HG03280 (cell line): ENCODE measurements around the gene PTPRF.

Experiments
- ATAC-seq: cut with Tn5 transposase; IDR thresholded peaks from one replicate; pipeline ENCODE4 v1.9.1; 2021; ENCODE audit warnings: mild to moderate bottlenecking, moderate library complexity; ENCODE audit not compliant: unreplicated experiment

Gene PTPRF

DNA sequence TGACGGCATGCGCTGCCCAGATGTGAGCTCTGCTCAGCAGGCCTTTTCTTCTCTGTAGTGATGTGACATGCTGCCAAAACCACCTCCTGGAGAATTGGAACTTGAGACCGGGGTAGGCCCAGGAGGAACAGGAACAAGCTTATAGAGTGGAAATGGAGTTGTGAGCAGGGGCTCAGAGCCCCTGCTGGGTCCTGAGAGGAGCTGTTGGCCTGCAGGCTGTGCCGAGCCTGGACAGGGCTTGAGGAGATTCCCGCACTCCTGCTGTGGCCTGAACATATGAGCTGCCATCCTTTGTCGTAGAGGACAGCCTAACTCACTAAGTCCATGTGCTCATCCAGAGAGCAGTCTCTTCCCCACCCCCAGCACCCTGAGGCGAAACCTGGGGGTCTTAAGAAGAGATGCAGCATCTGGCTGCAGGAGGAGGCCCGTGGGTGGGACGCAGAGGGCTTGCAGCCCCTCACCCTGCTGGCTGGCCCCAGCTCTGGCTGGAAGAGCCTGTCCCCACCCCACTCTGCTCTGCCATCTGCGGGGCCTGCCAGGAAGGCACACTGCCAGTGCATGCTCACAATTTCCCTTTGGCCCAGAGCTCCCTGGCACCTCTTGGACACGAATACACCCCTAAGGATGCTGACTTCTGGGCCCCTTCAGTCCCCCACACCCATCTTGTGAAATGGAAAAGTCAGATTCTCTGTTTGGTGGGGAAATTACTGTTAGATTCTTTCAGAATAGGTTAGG lies 42.5 kb downstream of the PTPRF start:
- no peak for ATAC-seq

DNA sequence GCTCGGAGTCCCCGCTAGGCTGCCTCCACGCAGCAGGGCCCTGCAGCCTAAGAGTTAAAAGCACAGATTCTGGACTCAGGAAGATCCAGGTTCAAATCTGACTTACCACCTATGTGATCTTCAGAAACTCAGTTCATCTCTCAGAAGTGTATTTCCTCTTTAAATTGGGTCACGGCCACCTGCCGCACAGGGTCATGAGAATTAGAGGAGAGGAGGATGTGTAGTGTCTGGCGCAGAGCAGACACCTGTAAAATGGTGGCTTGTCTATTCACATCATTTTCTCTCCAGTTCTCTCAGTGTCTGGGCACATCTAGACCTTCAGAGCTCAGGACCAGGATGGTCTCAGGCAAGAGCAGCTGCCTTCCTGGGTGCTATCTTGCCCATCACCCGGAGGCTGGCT lies 45.8 kb downstream of the PTPRF start:
- ATAC-seq: no peak

DNA sequence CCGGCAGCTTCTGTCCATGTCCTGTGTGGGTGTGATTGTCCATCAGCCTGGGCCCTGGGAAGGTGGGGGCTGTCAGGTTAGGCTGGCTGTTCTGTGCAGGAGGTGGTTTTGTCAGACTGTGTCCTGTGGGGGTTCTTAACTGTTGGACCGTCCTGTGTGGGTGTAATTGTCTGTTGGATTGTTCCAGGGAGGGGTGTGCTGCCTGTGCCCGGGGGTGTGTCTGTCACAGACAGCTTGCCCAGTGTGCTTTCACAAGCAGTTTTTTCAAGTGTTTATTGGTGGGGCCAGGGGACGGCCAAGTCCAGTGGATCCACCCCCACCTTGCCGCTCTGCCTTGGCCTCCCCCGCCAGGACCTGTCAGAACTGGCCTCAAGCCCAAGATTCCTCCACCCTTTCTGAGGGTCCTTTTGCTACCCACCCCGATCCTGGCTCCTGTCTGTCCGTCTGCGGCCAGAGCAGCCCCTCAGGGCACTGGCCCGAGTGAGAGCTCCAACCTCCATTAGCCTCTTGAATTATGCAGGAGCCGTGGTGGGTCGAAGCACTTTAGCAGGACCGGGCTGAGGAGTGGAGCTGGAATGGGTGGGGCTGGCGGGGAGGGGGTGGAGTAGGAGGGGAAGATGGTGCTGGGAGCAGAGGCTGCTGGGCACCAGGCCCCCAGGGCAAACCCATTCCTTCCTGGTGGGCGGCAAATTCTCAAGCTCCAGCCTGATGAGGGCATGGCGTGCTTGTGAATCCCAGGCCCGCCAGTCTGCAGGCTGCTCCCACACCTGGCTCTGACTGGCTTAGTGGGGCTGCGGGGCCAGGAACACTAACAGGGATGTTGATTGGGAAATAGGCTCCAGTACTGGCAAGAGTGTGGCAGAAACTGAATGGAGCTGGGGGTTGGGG lies 47.2 kb downstream of the PTPRF start:
- no peak for ATAC-seq

DNA sequence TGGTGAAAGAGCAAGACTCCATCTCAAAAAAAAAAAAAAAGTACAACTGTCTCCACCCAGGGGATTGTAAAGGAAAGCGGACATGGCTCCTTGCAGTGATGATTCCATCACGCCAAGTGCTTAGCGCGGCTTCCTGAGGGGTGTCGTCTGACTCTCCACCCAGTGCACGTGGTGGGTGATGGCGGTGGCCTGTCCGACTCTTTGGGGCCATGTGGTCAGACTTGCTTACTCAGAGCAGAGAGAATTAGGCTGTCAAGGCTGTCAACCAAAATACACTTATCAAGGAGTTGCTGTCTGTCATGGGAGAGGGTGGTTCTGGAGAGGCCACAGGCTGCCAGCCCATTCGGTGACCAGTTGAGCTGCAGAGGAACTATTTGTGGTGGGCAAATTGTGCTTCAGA lies 49.4 kb downstream of the PTPRF start:
- no peak for ATAC-seq

DNA sequence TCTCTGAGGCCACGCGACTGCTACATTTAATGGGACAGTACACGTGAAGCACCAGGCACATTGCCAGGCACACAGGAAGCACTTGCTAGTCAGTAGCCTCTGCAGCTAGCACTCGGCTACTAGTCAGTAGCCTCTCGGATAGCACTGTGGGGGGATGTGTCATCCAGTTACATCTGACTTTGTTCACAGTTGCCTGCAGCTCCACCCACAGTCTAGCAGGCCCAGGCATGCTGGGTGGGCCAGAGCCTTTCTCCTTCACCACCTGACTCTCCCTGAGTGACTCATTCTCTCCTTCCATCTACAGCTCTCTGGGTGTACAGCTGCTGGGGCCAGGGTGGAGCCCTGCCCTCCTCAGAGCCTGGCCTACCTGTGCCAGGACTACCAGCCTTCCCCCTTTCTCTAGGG lies 51.5 kb downstream of the PTPRF start:
- peak; percentile 65 for ATAC-seq

DNA sequence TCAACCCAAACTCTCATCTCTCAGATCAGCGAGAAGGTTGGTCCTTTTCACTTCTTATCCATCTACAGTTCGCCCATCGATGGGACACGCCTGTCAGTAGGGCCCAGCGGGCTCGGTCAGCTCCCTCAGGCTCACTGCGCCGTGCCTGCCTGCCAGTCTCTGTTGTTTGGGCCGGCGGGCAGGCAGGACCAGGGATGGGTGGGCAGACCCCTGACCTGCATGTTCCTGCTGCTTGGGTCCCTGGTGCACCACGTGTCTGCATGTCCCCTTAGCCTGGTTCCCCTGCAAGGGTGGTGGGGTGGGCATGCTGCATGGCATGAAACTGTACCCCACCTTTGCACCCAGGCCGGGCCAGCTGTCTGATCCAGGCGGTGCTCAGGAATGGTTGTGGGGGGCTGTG lies 52.4 kb downstream of the PTPRF start:
- ATAC-seq: no peak

DNA sequence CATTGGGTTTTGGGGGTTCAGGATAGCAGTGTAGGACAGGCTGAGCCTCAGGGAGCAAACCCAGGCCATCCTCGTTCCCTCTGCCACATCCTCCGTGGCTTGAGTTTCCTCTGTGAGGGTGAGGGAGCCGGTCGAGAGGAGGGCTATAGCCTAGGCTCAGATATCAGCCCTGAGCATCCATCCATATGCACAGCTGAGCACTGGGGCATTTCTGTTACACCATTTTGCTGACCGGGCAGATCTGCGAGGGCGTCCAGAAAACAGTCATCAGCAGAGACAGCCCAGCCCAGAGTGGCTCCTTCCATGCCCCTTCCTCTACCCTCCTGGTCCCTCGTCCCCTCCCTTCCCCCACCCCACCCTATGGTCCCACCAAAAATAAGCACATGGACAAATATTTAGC lies 53.5 kb downstream of the PTPRF start:
- ATAC-seq: no peak

DNA sequence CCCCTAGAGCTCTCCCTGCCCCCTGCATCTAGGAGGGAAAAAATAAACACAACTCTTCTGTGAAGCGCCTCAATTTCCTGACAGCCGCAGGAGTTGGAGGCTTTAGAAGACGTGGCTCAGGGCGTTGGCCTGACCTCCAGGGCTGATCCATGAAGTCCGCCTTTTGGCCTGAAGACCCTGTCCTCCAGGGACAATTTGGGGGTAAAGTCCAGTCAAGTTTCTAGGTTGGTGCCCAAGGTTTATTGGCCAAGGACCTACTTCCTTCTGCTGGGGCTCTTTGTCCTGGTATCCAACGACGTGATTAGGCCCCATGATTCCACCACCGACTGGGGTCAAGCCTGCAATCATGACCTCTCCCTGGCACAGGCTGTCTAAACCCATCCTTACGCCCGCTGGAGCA lies 54.9 kb downstream of the PTPRF start:
- no peak for ATAC-seq

DNA sequence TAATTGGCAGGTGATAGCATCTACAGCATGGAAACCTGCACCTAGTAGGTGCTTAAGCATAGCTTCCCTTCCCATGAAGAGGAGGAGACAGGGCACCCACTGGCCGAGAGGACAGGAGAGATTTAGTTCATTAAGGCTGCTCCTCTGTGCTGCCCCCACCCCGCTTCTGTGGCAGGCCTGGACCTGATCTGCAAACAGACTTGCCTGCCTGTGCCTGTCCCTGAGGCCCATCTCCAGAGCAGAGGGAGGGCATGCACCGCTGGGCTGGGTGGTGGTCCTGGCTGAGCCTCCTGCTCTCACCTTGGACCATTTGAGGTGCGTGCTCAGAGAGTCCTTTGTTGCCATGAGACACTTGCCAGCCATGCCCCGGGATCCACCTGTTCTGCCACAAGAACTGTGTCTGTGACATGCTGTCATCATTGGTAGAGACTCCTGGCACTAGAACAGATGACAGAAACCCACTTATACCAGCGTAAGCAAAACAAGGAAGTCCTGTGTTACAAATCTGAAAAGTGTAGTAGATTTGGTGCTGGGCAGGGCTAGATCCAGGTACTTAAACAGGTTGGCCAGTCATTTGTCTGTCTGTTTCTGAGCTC lies 55.6 kb downstream of the PTPRF start:
- ATAC-seq: no peak

DNA sequence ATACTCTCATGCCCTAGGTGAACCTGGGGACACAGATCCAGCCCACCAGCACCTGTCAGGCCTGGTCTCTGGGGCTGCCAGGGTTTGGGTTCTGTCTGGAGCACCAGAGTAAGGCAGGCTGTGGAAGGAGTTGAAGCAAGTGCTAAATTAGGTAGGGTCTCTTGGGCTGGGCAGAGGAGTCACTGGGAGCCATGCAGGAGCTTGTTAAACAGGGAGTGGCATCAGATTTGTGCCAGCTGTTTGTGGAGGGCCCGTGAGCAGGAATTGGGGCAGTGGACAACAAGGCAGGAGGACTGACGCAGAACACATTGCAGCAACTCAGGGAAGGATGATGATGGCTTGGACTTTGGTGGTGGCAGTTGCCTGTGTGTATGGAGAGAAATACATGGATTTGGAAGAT lies 56.3 kb downstream of the PTPRF start:
- ATAC-seq: no peak

DNA sequence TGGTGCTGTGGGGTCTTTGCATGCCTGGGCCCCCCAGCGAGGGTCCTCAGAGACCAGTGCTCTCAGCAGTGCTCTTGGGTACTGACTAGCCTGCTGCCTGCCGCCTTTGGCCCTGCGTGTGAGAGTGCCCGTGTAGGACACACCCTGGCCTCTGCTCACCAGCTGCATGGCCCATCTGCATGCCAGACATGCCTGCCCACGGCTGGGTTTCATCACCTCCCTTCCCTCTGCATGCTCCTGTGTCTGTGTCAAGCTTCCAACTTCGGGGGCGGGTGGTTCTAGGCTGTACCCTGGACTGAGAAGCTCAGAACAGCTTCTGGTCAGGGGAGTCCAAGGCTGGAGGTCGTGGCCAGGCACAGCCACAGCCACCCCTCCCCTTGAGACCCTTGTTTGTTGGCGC lies 56.9 kb downstream of the PTPRF start:
- no peak for ATAC-seq

DNA sequence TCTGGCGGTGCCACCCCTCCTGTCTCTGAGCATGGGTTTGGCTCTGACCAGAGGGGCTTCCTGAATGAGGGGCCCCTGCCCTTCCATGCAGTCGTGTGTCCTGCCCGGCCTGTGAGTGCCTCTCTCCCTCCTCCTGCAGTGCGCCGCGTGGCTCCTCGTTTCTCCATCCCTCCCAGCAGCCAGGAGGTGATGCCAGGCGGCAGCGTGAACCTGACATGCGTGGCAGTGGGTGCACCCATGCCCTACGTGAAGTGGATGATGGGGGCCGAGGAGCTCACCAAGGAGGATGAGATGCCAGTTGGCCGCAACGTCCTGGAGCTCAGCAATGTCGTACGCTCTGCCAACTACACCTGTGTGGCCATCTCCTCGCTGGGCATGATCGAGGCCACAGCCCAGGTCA lies 57.9 kb downstream of the PTPRF start:
- ATAC-seq: no peak

DNA sequence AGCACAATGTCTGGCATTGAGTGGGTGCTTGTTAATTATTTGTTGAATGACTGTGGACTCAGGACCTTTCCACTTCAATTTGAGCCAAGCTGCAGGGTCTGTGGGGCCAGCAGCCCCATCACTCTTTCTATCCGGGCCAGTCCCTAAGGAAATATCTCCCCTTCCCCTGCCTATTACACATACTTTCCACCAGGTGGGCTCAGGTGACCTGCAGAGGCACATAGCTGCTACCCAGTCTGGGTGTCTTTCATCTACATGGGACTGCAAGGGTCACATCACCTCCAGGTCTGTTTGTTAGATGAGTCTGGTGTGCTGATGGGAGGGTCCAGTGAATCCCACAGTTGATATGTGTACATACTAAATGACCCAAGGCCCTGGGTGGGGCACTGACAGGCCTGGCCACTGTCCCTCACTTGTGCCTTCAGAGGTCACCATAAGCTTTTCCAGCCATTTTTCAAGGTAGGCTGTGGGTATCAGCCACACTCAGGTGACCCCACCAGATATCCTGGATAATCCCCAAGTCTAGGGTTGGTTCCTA lies 59.8 kb downstream of the PTPRF start:
- ATAC-seq: no peak

DNA sequence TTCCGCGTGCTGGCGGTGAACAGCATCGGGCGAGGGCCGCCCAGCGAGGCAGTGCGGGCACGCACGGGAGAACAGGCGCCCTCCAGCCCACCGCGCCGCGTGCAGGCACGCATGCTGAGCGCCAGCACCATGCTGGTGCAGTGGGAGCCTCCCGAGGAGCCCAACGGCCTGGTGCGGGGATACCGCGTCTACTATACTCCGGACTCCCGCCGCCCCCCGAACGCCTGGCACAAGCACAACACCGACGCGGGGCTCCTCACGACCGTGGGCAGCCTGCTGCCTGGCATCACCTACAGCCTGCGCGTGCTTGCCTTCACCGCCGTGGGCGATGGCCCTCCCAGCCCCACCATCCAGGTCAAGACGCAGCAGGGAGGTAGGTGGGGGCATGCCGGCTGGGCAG lies 60.5 kb downstream of the PTPRF start:
- ATAC-seq: no peak

DNA sequence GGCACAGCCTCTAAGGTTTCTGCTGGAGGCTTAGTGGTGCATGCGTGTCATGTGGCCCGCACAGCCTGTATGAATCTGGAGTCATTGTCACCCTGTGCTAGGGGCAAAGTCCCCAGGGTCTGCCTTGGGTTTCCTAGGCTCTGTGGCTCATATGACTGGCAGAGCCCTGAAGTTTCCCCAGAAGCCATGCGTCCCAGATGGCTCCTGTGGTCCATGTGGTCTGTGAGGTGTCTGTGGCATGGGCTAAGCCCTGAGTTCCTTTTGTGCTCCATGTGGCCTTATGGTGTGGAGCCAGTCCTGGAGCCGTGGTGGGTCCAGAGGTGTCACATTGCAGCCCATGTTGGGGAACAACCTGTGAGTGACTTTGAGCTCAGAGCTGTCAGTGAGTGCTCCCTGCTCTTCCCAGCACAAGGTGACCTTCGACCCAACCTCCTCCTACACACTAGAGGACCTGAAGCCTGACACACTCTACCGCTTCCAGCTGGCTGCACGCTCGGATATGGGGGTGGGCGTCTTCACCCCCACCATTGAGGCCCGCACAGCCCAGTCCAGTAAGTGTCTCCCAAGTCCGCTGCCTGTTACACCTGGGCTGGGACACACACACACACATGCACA lies 61.5 kb downstream of the PTPRF start:
- no peak for ATAC-seq

DNA sequence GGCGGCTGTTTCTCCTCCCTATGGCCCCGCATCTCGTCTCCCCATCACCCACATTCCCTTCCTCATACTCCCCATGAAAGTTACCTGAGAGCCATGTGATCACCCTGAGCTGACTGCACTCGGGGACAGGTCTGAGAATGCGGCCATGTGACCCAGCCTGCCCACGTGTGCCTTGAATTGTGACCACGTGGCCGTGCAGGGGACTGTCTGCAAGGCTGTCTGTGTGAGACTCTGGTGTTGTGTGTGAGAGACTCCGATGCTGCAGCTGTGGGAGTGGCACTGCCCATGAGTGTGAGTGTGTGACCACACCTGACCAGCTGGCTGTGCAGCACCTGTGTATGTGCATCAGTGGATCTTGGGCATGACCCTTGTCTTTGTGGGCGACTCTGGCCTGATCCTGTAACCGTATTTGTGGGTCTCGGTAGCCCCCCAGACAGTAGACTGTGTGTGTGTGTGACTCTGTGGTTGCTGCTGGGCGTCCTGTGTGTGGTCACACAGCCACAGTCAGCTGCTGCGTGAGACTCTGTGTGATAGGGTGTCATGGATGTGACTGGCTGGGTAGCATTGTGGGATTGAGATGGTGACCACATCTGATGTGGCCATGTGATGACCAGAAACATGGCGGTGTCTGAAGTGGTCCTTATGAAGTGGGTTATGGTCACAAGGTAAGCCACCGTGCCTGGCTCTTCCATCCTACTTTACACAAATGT lies 62.4 kb downstream of the PTPRF start:
- ATAC-seq: no peak

DNA sequence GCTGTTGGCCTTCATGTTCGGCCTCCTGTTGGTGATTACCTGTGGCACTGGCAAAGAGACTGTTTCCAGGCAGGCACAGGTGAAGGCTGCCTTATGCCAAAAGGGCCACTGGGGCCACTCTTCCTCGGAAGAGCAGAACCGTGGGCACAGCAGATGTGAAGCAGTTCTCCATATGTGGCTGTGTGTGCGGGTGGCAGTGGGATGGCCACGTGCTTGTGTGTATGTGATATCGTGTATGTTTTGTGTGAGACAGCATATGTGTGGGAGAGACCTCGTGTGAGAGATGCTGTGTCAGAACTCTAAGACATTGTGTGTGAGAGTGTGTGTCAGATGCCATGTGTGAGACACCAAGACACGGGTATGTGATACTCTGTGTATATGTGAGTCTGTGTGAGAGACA lies 65.9 kb downstream of the PTPRF start:
- no peak for ATAC-seq

DNA sequence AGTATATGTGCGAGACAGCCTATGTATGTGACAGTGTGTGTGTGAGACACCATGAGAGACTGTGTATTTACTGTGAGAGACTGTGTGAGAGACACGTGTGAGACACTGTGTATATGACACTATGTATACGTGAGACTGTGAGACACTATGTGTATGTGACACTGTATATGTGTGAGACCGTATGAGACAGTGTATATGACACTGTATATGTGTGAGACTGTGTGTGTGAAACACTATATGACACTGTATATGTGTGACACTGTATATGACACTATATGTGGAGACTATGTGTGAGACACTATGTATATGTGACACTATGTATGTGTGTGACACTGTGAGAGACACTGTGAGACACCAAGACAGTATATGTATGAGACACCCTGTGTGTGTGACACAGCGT lies 66.3 kb downstream of the PTPRF start:
- ATAC-seq: no peak

DNA sequence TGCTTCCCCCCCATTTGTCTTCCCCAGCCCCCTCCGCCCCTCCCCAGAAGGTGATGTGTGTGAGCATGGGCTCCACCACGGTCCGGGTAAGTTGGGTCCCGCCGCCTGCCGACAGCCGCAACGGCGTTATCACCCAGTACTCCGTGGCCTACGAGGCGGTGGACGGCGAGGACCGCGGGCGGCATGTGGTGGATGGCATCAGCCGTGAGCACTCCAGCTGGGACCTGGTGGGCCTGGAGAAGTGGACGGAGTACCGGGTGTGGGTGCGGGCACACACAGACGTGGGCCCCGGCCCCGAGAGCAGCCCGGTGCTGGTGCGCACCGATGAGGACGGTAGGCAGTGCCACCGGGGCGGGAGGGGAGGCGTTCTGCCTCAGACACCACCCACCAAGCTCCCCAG lies 67.0 kb downstream of the PTPRF start:
- ATAC-seq: no peak

DNA sequence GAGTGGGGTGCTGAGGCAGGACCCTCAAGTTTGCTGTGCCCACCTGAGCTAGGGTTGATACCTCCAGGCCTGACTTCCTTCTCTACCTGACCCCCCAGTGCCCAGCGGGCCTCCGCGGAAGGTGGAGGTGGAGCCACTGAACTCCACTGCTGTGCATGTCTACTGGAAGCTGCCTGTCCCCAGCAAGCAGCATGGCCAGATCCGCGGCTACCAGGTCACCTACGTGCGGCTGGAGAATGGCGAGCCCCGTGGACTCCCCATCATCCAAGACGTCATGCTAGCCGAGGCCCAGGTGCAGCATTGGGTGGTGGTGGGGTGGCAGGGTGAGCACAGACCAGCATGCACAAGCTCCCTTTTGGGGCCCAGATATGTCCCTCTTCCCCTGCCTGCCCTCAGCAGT lies 67.9 kb downstream of the PTPRF start:
- no peak for ATAC-seq
